OCI-M2 (cell line): ENCODE results near the gene DLL1.

ENCODE experiments used
- DNase-seq: peaks from one replicate; lab custom pipeline; 2025; ENCODE audit not compliant: unreplicated experiment; lab: John Stamatoyannopoulos, UW

Gene DLL1

DNA sequence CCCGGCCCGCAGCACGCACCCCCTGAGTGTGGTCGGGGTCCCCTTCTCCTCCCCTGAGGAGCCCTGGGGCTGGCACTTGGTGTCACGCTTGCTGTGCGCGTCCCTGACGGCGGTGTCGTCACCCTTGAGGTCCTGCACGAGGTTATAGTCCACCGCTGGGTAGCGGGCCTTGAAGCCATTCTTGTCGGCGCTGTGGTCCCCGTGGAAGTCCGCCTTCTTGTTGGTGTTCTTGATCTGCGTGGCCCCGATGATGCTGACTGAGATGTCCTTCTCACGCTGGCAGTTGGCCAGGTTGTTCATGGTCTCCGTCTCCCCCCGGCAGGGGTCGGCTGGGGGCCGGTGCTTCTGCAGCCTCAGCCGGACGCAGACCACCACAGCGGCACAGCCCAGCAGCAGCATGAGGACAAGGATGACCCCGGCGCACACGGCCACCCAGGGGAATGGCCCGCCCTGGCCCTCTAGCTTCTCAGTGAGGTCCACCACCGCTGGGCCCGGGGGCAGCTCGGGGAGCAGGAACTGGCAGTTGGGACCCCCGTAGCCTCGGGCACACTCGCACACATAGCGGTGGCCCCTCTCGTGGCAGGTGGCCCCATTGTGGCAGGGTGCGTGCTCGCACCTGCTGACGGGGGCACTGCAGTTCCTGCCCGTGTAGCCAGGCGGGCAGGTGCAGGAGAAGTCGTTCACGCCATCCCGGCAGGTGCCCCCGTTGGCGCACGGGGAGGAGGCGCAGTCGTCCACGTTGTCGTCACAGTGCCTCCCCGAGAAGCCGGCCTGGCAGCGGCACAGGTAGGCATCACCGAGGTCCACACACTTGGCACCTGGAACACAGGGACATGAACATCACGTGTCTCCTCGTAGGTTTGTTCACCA is 7.4 kb downstream of the DLL1 start:
- DNase-seq = no peak

DNA sequence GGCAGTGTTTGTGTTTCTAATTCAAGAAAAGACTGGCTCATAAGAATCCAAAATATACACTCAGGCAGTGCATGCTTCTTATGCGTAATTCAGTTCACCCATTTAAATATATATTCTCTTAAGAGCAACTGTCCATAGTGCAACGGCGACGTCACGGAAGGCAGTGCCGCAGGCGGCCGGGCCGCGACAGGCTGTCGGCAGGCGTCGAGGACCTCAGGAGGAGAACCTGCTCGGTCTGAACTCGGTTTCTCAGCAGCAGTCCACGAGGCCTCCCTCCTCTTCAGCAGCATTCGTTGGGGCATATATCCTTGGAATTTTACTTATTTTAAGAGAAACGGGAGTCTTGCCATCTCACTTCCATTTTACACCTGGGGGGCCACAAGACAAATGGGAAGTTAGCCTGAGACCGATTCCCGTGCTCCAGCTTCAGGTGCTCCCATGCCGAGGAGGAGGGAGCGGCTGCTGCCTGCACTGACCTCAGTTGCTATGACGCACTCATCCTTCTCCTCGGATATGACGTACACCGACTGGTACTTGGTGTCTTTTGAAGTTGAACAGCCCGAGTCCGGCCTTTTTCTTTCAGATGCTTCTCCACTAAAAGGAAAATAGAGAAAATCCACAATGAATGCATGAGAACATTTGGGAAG is 8.2 kb downstream of the DLL1 start:
- DNase-seq = no peak

DNA sequence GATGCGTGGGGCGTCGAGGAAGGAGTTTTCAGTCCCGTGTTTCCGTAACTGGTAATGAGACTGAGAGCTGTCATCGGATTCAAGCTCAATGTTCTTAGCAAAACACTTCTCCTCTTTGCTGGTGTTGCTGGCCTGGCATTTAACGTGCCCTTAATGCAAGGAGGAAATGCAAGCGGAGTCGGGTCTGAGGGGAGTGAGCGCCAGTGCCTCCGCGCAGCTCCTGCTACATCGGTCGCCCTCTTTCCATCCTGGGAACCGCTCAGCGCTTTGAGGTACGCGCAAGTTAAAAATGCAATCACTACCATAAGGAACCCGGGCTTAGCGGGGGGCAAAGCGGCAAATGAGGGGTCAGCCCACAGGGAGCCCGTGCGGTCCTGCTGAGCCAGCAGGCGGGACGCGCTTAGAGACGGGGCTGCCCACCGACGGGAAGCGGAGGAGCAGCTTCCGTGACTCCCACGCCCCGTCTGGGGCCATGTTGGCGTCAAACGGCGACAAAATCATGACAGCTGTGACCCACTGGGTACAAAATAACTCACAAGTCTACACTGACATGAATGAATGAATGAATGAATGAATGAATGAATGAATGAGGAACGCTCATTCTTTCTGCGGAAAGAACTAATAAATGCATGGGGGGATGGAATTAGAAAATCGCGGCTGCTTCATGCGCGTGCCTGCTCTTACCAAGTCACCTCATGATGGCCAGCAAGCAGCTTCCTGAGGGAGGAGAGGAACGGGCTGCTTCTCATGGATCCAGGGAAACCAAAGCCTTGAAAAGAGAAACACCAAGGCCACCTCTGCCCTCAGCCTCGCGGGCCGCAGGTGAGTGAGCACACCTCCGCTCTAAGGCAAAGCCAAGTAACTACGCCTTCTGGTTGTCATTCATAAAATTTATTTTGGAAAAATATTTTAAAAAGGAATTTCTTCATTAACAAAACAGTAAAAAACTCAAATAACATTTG is 9.3 kb downstream of the DLL1 start:
- DNase-seq = no peak

DNA sequence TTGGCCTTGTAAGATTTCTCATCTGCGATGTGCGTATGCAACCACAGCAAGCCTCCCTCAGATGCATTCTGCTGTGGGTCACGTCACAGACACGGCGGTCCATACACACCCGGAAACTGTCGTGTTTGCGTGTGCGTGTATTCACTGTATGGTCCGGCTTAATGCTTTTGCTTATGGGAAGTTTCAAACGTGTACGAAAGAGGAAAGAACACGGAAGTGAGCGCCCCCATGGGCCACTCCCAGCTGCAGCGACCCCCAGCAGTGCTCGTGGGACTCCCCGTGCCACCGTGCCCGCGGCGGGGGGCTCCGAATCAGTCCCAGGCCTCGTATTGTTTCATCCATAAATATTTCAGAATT is 10.2 kb downstream of the DLL1 start:
- DNase-seq = no peak

DNA sequence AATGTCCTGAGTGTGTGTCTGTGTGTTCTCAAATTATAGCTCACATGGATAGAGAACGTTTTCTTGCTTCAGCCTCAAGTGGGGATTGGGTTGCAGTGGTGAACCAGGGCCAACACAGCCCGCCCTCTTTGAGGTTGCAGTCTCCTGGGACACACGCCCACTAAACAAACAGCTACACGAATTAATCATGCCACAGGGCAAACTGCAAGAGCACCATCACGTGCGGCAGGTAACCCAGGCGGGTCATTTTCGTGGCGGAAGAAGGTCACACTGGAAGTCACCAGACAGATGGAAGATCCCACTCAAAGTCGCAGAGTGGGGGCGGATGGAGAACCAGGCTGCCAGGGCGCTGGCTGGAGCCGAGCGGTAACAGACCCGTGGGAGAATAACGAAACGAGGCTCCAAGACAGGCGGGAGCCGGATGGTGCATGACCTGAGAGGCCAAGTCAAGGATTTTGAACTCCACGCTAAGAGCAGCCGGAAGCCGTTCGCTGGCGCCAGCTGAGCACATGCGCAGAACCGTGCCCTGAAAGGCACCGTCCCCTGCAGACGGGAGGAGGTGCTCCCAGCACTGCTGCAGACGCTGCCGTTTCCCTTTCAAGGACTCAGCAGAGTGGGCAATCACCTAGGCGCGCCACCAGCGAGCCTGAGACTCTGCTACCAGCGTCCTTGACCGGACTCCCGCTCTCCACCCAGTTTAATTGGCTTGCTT is 10.7 kb downstream of the DLL1 start:
- DNase-seq = no peak

DNA sequence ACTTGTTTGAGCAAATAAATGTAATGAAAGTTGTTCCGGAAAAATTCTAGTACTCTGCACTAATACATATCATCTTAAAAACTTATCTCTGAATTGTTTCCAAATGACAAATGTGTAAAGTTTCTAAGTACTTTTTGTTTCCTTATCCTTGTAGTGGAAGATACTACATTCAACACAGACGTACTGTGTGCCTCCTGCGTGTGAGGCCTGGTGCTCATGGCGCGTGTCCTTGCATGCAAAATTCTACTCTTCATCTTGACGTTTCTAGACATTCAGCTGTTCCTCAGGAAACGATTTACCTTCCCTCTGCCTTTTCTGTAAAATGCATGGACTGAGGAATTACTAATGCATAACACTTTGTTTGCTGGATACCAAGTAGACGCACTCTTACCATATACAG is 11.5 kb downstream of the DLL1 start:
- no peak for DNase-seq

DNA sequence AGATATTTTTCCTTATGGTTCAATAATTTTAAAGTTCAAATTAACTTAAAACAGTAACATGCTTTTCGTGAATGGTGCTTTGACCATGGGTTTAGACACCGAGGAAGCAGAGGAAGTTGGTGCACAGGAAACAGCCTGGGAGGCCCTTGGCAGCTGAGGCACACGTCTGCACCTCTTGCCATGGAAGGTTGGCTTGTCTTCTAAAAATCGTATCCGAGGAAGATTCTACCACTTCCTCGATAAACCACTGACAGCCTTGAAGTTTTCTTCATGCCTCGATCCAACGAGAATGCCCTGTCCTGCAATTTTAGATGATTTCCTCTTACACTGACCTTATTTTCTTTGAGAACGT is 12.2 kb downstream of the DLL1 start:
- DNase-seq = no peak

DNA sequence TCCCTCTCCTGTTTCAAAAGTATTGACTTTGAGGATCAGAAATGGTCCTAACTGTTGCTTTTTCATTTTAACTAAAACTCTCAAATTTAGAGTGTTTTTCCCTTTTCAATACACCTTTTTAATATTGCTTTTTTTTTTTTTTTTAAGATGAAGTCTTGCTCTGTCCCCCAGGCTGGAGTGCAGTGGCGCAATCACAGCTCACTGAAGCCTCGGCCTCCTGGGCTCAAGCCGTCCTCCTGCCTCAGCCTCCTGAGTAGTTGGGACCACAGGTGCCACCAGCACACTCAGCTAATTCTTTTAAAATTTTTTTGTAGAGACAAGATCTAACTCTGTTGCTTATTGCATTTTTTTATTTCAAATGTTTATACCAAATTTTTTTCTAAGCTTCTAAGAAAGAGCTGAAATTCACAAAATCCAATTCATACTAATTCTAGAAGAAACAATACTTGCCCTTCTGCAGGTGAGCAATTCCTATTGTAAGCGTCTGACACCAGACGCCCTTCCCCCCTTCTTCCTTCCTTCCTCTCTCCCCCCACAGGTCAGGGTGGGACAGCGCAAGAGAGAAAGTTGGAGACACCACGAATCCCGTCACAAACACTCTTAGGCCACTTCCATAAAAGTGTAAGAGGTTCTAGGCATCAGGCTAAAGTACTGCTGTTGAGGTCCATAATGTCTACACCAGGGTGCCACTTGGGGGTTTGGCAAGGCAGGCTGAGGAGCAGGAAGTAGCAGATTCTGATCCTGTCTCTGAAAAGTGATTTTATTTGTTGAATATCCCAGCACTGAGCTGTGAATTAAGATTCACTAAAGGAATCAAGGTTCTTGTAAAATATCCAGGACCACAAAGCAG is 12.8 kb downstream of the DLL1 start:
- DNase-seq = no peak

DNA sequence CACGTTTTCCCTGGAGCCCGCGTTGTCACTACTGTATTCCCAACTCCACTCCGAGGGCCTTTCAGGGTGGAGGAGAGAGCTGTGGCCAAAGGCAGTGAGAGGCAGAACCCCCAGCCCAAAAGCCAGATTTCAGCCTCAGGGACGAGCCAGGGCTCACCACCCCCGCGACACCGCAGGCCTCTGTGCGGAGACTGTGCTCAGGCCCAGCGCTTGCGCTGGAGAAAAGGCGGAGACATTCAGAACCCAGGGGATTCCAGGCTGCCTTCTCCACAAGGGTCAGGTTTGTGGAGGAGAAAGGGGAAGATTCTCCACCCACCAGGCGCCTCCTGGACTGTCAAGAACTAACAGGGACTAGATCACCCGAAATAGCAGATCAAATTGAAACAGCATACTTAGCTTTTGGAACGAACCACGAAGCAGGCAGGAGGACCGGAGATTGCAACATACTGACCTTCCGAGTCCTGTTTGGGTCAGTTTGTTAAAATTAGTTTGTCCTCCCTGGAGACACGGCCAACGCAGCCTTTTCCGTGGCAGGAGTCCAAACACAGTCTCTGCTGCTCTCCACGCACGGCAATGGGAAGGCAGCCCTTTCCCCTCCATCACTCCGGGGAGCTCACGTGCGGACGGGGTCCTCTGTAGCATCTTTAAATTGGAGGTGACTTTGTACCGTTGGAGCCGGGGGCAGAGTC is 14.4 kb downstream of the DLL1 start:
- DNase-seq = no peak

DNA sequence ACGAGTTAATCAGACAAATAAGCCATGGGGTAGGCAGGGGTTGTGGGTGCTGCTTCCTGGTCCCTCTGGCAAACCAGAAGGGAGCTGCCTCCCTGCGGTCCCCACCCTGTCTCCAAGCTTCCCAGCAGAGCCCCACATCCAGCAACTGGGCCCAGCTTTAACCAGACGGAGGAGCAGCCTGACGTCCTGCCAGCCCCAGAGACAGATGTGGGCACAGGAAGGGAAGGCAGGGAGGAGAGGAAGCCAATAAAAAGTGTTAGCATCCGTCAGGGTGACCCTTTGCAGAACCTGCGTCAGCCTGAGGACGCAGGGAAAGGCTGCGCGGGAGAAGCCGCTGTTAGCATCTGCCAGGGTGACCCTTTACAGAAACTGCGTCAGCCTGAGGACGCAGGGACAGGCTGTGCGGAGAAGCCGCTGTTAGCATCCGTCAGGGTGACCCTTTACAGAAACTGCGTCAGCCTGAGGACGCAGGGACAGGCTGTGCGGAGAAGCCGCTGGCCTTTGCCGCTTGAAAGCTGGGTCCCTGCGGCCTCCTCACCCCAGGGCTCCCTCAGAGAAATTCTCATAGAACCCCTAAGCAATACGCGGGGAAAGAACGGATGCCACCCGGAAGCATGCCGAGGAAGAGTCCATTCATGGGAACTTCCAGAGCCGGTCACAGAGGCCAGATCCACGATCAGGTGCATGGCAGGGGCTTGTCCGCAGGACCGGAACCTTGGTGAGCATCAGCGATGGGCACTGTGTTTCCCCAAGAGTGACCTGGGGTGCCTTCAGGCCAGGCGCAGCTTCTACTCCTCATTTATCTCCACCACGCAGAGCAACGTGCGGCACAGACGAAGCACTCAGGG is 15.9 kb downstream of the DLL1 start:
- no peak for DNase-seq

DNA sequence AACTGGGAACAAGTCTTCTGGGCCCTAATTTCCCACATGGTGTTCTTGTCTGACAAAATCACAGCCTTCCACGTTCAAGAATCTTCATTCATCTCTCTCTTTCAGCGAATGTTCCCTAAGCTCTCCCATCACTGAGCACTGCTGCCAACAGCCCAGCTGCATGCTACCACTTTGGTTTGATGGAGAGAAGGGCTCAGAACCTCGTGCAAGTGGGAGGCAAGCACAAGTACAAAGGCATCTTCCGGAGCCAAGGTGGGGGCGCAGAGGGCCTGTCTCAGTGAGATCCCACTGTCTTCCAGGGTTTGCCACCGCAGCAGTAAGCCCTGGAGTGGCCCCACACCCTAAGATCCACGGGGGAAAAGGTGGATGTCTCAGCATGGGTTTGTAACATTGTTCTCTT is 17.2 kb downstream of the DLL1 start:
- no peak for DNase-seq

DNA sequence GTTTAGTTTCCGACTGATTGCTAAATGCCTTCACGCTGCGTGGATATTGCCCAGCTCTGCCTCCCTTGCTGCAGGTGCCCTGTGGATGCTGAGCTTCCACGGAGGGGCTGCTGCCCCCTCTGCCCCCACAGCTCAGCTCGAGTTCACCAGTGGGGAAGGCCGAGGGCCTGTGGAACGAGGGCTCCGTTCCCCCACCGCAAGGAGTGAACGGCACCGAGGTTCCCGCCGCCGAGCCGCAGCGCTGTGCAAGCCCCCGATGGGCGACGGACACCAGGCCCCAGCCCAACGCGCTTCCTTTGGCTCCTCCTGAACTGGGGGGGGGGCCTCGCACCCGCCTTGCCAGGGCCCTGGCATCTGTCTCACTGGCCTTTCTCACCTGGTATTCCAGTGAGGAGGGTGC is 17.7 kb downstream of the DLL1 start:
- no peak for DNase-seq

DNA sequence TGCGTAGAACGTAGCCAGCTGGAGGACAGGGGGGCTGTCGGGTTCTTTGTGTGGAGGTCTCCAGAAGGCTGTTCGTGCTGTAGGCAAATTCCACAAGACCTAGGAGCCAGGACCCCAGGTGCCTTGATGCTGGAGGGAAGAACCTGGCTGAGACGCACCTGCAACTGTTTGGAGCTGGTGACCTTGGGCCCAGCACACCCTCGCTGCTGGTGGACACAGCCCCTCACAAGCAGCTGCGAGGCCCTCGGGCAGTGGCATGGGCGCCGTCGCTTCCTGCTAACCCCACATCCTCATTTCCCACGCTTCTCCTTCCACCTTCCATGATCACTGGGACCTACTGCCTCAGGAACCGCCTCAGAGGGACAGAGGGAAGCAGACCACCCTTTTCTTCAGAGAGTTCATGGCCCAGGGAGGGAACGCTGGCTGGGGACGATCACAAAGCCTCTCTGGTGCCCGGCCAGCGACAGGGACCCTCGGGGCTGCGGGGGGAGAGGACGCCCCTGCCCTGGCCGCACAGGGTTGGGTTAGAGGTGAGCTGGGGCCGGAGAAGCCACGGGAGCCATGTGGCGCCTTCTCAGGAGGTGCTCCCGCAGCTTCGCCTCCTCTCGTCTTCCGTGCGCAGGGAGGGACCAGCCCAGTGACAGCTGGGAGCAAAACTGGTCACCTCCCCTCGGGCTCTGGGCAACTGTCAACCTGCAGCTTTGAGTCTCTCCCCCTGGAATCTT is 18.4 kb downstream of the DLL1 start:
- no peak for DNase-seq

DNA sequence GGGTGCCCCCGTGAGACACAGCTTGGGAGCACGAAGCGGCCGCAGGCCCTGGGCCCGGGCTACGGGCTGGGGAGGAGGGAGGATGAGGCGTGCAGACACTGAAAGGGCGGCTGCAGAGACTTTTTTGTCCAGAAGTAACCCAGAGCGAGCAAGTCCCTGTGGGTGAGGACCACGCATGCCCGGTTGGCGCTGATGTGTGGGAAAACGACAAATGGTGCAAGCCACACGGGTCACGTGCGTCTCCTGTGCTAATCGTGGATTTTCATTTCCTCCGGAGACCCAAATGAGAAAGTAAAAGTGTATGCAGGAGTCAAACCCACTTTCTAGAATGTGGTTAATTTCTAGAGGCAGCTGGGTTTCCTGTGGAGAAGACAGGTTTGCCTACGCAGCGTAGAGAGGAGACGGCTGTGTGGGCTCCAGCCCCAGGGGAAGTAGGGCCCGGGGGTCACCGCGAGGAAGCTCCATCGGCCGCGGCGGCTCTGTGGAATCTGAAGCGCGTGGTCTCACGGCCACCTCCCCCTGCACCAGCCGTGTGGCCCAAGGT is 19.0 kb downstream of the DLL1 start:
- DNase-seq = no peak

DNA sequence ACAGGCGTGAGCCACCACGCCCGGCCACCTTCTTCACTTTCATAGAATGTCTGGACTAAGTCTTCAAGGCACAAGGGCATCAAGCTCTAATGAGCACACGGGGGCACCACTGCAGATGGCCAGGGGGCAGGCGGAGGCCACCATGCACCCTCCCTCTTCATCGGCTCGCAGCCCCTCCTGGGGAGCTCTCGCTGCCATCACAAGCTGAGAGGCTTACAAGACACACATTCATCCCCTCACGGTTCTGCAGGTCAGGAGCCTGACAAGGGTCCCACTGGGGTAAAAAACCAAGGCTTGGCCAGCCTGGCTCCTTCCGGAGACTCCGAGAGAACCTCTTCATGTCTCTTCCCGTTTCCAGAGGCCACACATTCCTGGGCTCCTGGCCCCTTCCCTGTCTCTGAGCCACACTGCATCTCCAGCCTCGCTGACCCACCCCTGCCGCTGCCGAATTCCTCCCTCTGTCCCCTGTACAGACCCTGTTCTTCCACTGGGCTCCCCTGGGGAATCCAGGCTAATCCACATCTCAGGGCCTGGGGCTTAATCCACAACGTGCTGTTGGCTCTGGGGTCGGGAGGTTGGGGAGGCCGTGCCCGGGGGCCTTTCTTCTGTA is 19.8 kb downstream of the DLL1 start:
- DNase-seq = no peak

DNA sequence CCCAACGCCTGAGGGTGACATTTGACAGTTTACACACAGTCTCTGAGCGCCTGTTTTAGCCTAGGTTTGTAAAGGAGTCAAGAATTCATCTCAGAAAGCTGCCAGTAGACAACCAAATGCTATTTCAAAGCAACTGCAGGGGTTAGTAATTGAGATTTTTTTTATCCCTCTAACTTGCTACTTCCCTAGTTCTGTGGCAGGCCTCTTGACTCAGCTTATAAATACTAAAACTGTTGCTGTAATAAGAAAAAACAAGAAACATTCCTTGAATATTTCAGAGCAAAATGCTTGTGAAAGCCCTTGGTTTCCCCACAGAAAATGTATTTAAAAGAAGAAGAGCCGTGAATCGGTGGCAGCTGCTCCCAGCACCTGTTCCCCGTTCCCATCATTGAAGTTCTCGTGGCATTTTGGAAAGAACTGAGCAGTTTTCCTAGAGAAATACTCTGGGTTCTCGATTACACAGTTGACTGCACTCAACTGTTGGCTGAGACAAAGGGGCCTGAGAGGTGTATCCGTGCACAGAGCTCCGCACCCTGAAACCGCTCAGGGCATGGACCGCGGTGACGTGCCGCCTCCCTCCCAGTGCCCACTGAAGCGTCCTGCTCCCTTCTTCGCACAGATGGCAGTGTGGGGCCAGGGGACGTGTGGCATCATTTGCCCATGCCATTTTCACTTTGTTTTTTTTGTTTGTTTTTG is 20.9 kb downstream of the DLL1 start:
- DNase-seq = no peak
